ENCODE data around the gene MYLK2.

Gene MYLK2

DNA sequence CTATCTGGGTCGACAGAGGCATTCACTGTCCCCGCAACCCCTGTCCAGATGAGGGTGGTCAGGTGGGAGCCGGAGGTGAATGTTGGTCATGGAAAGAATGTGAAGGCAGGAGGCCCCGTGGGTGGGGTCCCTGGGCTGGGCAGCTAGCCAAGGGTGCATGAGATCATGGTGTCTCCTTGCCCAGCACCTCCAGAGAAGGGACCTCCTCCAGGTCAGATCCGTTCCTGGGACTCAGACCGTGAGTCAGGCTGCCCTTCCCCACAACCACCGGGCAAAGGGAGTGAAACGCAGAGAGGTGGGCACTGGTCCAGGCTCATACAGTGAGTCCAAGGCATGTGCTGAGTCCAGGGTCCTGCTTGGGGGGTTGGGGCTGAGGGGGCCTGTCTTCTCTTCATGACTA lies 22.8 kb downstream of the MYLK2 start:
- TF ChIP-seq, protein P1, sequence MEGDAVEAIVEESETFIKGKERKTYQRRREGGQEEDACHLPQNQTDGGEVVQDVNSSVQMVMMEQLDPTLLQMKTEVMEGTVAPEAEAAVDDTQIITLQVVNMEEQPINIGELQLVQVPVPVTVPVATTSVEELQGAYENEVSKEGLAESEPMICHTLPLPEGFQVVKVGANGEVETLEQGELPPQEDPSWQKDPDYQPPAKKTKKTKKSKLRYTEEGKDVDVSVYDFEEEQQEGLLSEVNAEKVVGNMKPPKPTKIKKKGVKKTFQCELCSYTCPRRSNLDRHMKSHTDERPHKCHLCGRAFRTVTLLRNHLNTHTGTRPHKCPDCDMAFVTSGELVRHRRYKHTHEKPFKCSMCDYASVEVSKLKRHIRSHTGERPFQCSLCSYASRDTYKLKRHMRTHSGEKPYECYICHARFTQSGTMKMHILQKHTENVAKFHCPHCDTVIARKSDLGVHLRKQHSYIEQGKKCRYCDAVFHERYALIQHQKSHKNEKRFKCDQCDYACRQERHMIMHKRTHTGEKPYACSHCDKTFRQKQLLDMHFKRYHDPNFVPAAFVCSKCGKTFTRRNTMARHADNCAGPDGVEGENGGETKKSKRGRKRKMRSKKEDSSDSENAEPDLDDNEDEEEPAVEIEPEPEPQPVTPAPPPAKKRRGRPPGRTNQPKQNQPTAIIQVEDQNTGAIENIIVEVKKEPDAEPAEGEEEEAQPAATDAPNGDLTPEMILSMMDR (IDR thresholded peaks at IDR 0.05; ENCODE audit: low read depth, low read length), result no peak
- H3K4me3 ChIP-seq (ENCODE audit: low read depth, low read length), result no peak overlapping the region

GRCh38 chr20:31842471-31843157 lies 23.5 kb downstream of the MYLK2 start:
- H3K4me3 ChIP-seq (ENCODE audit: low read depth, low read length), result no peak overlapping the region
- TF ChIP-seq, protein P1 (IDR thresholded peaks at IDR 0.05; ENCODE audit: low read depth, low read length), result no peak

GRCh38 chr20:31843288-31843687 lies 24.1 kb downstream of the MYLK2 start:
- TF ChIP-seq, protein P1 (IDR thresholded peaks at IDR 0.05; ENCODE audit: low read depth, low read length), result no peak
- no peak overlapping the region for H3K4me3 ChIP-seq (ENCODE audit: low read depth, low read length)

DNA sequence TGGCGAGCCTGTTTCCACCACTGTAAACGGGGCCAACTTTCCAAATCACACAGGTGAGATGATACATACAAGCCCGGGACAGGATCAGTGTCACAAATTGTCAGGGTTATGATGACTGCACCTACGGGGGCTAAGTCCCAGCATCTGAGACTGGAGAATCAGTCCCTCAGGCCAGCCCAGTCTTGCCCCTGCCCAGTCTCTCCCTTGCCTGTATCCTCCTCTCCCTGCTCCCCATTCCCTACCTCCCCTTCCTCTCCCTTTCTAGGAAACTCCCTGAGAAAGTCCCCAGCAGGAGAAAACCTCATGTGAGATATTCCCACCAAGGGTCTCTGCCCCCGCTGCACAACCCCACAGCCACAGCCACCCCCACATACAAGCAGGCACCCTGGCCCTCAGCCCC lies 24.7 kb downstream of the MYLK2 start:
- H3K4me3 ChIP-seq (ENCODE audit: low read depth, low read length), result no peak overlapping the region
- TF ChIP-seq, protein P1 (IDR thresholded peaks at IDR 0.05; ENCODE audit: low read depth, low read length), result no peak

GRCh38 chr20:31844737-31845299 lies 25.7 kb downstream of the MYLK2 start:
- no peak overlapping the region for H3K4me3 ChIP-seq (ENCODE audit: low read depth, low read length)
- TF ChIP-seq, protein P1 (IDR thresholded peaks at IDR 0.05; ENCODE audit: low read depth, low read length), result no peak

- H3K4me3 ChIP-seq (ENCODE audit: low read depth, low read length), result no peak within 1 kb of the TSS
- TF ChIP-seq, protein P1 (IDR thresholded peaks at IDR 0.05; ENCODE audit: low read depth, low read length), result no peak
Observed at GRCh38 chr20:31845300-31845863, 26.2 kb downstream of the MYLK2 start, which contains the start of gene FOXS1. TSS of gene FOXS1 (minus strand) at chr20:31845604. CDS start at chr20:31845542, 62 bp downstream.

DNA sequence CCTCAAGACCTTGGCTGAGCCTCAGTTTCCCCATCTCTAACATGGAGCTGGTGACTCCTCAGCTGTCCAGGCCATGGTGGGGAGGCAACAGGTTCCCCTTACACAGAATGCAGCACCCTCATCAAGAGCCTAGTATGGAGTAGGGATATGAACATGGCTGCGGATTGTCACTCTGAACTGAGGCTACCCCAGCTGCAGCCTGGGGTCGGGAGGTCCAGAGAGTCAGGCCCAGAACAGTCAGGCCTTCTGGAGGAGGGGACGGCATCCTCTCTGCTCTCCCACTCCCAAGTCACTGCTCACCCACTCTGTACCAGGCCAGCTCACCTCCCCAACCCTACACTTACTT lies 27.6 kb downstream of the MYLK2 start:
- TF ChIP-seq, protein P1 (IDR thresholded peaks at IDR 0.05; ENCODE audit: low read depth, low read length), result no peak

More for the DNA sequence above, 27.6 kb downstream of the MYLK2 start:
- no peak overlapping the region for H3K4me3 ChIP-seq (ENCODE audit: low read depth, low read length)

All from WI38 (cell line).